CD4-positive, alpha-beta T cell treated with Interleukin-21 for 1 hour (primary cell): ENCODE data around the gene MARK3.
"Not testable (repeated sequence)": the region's sequence is repeated elsewhere in the genome, so short reads cannot be mapped to it uniquely, and the experiment has no call there.

Experiments used
- DNase-seq: peaks from one replicate; pipeline ENCODE4 v3.0.0-alpha.2; 2020

MARK3 gene

DNA sequence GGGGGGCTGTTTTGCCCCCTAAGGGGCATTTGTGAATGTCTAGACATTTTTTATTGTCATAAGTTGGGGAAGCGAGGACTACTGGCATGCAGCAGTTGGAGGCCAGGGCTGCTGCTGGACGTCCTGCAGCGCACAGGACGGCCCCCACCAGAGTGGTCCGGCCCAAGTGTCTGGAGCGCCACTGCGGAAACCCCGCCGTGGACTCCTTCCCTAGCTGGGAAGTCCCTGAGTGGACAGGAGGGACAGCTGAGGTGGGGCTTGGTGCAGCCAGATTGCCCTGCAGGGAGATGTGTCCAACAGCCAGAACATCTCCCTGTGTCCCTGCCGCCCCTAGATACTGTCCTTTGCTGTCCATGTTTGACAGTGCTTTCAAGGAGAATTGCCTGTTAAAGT, 132.0 kb downstream of the MARK3 start:
- DNase-seq, result no peak

DNA sequence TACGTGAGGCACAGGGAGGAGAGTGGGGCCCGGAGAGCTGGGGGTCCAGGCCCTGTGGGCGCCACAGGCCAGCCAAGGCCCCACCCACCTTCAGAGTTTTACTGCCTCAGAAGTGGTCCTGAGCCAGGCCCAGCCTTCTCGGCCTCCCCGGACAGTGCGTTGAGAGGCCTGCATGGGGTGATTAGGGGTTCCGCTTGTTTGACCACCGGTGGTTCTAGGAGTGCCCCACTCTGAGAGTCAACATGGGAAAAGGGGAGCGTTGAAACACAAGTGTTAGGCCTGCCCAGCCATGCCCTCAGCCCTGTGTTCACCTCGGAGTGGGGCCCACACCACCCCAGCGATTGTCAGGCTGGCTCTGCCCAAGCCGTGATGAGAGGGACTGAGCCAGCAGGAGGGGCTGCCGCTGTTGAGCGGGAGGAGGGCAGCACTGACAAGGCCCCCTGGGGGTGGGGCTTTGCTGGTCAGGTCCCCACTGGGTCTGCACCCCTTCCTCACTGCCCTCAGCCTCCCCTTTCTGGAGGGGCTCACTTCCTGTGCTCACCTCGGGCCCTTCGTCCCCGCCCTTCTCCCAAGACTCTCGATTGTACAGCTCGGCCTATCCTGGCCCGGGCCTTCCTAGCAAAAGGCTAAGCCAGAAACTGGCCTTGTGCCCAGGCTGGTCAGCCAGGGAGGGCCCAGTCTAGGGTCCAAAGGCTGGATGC, 132.7 kb downstream of the MARK3 start:
- DNase-seq, result no peak

DNA sequence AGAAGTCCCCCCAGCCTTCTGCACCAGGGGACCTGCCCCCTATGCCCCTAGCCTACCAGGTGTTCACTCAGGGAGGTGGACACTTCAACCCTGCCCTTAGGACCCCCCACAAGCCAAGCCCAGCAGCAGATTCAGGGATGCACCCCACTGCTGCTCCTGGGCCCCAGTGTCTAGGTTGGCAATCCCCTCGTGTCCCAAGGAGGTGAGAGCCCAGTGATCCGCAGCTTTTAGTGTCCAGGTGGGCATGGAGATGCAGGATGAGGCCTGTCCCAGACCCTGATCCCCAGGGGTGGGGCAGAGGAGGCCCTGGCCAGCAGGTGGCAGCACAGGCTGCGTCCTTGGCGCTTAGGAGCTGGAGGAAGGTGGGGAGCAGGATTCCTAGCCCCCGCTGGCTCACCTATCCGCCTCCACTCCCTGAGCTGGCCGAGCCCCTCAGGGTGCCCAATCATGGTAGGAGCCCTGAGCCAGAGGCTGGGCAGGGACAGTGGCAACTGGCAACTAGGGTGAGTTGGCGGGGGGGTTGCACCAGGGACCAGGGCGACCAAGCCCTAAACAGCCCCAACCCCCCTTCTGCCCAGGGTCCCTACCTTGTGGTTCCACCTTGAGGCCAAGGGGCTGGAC, 133.3 kb downstream of the MARK3 start:
- peak; percentile 60 for DNase-seq

DNA sequence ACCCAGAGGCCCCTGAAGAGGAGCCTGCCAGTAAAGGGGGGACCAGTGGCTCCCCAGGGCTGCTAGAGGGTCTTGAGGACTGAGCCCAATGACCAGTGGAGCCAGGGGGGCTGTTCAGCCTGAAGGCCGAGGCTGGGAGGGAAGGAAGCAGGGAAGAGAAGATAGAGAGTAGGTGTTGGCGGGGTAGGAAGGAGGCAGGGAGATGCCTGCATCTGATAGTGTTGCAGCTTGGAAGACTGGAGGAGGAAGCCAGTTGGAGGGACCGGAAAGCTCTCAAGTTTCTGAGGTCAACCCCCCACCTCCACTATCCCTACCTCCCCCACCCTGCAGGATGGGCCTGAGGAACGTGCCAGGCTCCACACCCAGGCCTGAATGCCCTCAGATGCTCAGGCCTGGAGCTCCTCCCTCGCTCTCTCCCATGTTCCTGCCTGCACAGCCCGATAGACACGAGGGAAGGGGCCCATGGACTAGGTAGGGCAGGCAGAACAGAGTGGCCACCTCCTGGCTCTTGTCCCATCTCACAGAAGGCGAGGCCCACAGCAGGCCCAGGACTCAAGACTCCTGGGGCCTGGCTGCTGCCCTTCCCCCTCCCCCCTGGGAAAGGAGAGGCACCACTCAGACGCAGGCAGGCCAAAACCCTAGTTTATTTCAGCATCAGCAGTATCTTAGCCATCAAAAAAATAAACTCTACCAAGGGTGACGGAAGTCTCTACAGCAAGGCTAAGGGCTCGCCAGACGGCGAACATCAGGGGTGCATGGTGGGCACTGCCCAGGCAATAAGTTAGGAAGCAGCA, 134.0 kb downstream of the MARK3 start:
- DNase-seq, result no peak

DNA sequence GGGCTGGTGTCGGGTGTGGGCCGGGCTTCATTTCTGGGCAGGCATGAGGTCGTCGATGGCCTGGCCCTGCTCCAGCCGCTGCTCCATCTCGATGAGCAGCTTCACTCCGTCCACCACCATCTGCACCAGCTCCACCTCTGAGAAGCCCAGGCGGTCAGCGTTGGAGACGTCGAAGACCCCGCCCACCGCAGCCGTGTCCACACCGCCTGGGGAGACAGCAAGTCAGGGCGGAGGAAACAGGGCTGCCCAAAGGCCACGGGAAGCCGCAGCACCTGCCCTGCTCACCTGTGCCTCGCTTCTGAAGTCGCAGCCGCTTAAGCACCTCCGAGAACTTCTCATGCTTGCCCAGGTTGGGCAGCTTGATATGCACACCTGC, 134.6 kb downstream of the MARK3 start:
- DNase-seq, result no peak

DNA sequence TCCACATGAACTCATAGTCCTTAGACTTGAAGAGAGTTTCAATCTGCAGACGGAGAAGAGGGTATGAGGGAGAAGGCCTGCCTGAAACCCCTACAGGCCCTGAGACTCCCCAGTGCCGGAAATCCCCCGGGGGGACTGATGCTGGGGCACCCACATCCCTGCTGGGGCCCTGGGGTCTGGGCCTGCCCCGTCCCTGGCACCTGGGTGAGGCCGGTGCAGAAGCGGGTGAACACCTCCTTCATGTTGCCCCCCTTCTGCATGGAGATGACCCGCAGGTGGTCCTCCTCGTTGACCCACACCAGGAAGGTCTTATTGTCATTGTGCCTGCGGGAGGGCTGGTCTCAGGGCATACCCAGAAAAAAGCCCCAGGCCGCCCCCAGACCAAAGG, 135.0 kb downstream of the MARK3 start:
- DNase-seq, result no peak

DNA sequence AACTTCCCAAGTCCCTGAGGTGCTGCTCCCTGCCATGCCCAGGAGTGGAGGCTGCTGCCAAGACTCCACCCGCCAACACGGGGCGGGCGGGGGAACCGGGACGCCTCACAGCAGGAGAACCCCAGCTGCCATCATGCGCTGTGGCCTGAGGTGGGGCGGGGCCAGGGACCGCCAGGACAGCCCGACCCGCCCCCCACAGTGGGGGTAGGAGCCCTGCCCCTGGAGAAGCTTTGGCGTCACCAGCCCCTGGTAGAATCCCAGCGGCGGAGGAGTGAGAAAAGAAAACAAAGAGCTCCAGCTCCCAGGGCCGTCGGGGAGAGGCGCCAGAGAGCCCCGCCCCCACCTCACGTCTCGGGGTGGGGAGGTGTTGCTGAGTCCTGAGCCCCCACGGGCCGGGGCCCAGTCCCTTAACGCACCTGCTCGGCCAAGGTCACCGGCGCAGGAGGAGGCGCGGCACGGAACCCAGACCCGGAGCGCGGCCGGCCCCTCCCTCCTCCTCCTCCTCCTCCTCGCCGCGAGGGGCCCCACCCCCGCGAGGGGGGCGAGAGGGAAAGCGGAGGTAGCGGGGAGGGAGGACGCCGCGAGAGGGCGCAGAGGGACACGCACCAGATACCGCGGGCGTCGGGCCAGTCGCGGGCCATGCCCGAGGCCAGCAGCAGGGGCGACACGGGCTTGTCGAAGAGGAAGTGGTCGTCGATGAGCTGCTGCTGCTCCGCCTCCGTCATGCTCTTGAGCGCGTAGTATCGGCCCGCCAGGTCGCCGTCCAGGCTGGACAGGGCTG, 135.6 kb downstream of the MARK3 start:
- DNase-seq, result peak; percentile 81

DNA sequence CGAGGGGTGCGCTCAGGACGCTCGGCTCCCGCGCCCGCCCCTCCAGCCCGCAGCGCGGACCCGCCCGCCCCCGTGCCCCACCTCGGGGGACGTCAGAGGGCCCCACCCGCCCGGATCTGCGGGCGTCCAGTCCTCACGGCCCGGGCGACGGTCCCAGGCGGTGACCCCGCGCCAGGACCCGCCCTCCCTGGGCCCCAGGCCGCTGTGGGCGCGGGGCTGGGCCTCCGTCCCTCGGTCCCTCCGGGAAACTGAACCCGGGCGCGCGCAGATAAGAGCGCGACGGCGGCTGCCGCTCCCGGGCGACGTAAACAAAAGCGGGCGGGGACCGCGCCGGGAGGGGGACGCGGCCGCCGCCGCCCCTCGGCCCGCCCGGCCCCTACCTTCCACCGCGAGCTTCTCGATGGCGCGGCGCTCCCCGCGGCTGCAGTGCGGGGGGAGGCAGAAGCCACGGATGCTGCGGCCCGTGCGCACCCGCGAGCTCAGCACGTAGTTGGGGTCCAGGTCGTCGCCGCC, 136.3 kb downstream of the MARK3 start:
- peak; percentile 32 for DNase-seq

DNA sequence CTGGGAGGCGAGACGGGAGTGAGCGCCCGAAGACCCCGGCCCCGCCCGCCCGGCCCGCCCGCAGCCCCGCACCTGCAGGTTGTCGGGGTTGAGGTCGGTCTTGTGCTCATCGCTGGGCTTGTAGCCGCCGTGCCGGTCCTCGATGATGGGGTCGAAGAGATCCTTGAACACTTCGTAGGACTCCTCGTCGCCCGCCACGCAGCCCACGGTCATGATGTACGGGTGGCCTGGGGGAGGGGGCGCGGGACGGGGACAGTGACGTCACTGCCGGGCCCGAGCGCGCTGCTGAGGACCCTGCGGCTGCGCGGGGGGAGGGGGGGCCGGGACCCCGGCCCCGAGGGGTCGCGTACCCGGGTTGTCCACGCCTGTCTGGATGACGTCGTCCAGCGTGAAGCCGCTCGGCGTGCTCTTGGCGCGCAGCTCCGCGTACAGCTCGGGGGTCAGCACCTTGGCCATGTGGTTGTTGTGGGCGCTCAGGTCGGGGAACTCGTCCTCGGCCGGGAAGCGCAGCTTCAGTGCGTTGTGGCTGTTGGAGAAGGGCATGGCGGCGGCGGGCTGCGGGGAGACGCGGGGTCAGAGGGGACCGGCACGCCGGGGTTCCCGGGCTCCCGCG, 136.8 kb downstream of the MARK3 start:
- no peak for DNase-seq

DNA sequence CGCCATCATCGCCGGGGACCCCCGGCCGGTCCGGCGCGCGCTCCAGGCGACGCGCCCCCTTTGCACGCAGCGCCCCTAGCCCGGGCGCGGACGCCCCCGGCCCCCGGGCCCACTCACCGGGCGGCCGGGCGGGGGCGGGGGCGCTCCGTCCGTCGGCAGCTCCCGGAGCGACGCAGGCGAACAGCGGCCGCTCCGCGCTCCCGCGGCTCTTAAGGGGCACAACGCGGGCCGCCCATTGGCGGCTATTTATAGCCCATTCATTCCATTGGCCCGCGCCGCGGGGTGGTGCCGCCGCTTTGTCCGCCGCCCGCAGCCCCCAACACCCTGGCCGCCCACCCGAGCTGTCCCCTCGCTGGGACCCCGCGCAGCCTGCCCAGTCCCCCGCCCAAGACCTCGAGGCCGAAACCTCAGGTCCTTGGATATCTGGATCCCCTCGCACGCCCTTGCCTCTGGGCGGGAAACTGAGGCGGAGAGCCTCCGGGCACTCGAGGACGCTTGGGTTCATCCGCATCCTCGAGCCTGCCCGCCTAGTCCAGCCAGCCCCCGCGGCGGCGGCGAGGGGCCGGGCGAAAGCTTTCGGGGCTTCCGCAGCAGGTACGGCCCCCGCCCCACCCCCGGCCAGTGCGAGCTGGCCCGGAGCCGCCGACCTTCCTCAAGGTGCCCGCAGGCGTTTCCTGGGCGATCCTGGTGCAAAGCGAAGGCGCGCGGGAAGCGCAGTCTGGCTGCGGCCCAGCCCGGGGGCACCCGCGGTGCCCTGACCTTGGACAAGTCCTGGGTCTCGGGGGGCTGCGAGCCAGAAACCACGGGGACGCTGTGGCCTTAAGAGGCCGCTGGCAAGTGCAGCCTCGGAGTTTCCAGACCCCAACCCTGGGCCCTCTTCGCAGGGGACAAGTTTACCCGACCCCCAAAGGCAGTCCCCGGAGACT, 137.7 kb downstream of the MARK3 start, which contains the start of gene CKB:
TSS of gene CKB (minus strand) at position 182 of the 926 bp plus-strand sequence. CDS start 337 bp downstream, outside the sequence.
- peak; percentile 36 for DNase-seq

DNA sequence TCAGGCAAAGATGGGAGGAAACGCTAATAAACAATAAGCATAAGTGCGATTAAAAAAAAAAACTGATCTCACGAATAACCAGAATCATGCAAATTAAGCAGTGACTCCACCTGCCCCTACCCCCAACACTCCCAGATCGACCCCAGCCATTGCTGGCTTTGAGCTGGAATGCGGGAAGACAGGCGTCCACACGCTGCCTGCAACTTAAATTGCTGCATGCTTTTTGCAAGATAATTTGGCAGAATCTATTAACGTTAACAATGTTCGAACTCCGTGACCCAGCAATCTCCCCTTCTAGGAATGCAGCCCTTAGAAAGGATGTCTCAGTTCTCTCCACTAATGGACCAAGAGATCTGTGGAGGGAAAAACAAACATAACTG, 138.3 kb downstream of the MARK3 start:
- DNase-seq, result no peak

DNA sequence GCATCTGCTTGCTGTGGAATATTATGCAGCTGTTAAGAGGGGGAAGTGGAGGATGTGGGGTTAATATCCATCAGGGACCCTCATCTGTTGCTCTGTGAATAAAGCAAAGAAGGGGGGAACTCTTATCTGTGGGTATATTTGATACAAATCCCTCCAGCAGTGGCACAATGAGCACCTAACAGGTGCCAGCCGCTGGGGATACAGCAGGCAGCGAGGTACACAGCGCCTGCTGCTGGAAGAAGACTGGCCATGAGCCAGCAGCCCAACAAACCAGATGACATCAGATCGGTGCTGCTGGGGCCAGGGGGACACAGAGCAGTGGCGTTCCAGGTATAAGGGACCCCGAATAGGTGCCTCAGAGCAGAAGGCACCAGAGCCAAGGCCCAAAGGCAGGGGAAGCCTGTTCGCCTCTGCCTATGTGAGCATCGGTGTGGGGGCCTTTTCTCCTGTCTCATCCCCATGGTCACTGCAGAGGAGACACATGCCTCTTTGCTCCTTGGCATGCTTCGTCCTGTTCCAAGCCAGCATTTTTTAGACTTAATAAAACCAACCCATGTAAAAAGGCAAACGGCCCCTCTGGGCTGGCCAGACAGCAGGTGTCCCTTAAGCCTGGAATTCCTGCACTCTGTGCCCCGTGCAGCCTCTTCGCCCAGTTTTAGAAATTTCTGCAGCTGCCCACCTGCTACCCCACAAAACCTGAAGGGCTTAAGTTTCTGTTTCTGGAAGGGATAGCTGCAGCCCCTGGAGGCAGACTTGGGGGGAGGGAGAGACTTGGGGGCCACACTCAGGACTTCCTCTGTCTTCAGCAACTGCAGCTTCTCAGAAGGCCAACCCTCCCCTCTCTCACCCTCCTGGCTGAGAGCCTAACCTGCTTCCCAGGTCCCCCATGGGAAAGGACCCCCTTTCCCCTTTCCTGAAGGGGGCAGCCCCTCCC, 139.1 kb downstream of the MARK3 start:
- no peak for DNase-seq

DNA sequence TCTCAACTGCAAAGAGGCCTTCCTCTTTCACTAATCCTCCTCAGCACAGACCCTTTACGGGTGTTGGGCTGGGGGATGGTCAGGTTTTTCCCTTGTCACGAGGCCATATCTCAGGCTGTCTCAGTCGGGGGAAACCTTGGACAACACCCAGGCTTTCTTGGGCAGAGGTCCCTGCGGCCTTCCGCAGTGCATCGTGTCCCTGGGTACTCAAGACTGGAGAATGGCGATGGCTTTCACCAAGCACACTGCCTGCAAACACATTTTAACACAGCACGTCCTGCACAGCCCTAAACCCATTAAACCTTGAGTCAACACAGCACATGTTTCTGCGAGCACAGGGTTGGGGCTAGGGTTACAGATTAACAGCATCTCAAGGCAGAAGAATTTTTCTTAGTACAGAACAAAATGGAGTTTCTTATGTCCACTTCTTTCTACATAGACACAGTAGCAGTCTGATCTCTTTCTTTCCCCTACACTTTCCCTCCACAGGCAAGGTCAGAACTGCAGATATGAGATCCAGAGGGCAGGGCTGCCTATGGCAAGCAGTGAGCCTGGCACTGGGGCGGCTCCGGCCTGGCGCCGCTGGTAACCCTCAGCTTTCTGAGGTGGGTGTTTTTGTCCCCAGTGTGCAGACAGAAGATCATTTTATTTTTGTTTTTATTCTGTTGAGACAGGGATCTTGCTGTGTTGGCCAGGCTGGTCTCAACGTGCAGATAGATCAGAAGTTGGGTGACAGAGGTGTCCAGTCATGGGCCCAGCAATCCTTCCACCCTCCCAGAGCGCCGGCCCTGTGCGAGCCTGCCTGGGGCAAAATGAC, 140.4 kb downstream of the MARK3 start:
- not testable (repeated sequence) for DNase-seq

DNA sequence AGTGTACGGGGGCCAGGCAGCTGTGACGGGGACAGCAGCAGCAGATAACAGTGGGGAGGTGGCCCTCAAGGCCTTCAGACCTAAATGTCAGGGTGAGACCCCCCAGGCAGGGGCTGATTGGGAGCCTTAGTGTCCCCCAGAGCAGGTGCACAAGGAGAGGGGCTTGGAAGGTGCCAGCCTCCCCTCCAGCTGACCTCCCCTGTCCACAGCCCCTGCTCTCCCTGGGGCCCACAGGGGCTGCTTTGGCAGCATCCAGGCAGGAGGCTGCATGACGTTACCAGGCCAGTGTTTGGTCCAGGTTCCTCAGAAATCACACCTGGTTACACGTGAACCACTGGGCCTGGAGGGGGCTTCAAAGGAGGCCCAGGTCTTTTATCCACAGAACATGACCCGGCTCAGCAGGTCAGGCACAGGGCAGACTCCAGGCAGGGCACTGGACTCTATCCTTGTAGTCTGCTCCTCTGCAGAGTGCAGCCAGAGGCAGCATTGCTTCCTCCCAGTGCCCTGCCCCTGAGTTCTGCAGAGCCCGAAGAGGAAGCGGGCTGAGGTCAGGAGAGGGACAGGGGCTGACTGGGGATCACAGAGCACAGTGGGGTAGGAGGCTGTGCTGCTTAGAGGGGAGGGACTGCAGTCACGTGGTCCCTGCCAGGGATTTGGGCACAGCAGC, 141.2 kb downstream of the MARK3 start:
- DNase-seq, result no peak

DNA sequence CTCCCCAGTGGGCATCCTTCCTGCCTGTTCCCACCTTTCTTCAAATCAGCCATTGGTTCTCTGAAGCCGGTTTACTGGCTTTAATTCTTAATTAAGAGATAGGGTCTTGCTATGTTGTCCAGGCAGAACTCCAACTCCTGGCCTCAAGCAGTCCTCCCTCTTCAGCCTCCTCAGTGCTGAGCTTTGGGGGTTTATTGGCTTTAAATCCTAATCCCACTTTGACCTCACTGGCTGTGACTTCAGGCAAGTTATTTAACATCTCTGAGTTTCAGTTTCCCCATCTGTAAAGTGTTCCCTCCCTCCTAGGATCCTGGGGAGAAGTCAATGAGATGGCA, 141.7 kb downstream of the MARK3 start:
- DNase-seq, result no peak

DNA sequence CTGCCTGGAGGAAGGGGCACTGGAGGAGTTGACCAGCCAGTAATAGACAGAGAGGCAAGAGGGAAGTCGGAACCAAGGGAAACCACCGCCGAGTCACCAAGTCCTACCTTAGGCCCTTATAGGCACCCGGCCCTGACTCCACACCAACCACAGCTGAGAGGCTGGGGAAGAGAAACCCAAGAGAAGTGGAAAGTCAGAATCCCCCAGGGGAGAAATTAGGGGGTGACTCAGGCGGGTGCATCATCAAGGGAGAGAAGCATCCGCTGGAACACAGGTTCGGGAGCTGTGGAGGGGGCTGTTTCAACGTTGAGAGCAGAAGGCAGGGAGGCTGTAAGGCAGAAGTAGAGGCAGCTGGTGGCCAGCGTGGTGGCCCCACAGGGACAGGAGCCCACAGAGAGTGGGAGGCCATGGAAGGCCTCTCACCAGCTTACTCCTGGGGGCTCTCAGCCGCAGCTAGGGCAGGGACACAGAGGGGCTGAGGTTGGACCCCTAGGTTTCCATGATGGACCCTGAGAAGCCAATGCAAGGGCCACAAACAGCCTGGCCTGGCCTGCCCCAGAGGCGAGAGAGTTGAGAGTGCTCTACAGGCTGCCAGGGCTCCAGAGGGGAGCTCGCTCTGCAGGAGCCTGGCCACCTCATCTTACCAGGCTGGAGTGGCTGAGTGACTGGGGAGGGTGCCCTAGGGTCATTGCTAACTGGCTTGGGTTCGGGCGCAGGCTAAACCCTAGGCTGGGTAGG, 142.4 kb downstream of the MARK3 start:
- no peak for DNase-seq

DNA sequence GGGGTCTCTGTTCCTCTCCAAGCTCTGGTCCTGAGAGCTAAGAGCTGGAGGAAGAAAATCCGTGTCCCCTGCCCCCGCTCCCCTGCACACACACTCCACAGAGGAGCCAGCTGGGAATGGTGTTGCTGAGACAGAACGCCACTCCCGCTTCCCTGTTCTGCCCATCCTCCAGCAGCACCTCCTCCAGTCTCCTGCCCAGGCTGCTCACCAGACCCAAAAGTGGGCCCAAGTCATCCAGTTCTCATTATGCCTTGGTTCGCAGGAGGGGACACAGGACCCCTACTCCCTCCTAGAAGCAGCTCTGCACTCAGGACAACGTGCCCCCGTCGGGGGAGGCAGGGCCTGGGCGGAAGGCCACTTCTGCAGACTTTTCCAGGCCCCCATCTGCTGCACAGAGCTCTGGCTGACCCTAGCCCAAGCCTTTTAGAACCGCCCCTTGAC, 143.0 kb downstream of the MARK3 start:
- no peak for DNase-seq
